BLaER1 treated with 17β-estradiol and CSF1 and Interleukin-3, amounts not matched to agents 10 nM and 100 nM (cell line): Measurements from ENCODE around the gene LLPH.

Experiments used
- H3K27ac ChIP-seq, 11 experiments: shearing (Covaris generic); formaldehyde crosslinking; 2 replicates each; pipeline ENCODE4 v1.8.1; 2022
- H3K27me3 ChIP-seq, 11 experiments: shearing (Covaris generic); formaldehyde crosslinking; 2 replicates each; pipeline ENCODE4 v1.8.1; 2022
- H3K36me3 ChIP-seq, 11 experiments: shearing (Covaris generic); formaldehyde crosslinking; 2 replicates each; pipeline ENCODE4 v1.8.1; 2022
- H3K4me1 ChIP-seq, 10 experiments: shearing (Covaris generic); formaldehyde crosslinking; 2 replicates each; pipeline ENCODE4 v1.8.1; 2022
- H3K4me2 ChIP-seq, 11 experiments: shearing (Covaris generic); formaldehyde crosslinking; 2 replicates each; pipeline ENCODE4 v1.8.1; 2022
- H3K4me3 ChIP-seq, 10 experiments: shearing (Covaris generic); formaldehyde crosslinking; 2 replicates each; pipeline ENCODE4 v1.8.1; 2022
- H3K9ac ChIP-seq, 11 experiments: shearing (Covaris generic); formaldehyde crosslinking; 2 replicates each; pipeline ENCODE4 v1.8.1; 2022
- H3K9me3 ChIP-seq, 11 experiments: shearing (Covaris generic); formaldehyde crosslinking; replicated peaks in 1 of 11; 2 replicates each; pipeline ENCODE4 v1.8.1; 2022
- H4K20me1 ChIP-seq, 11 experiments: shearing (Covaris generic); formaldehyde crosslinking; 2 replicates each; pipeline ENCODE4 v1.8.1; 2022
- Cebpa-rat ChIP-seq, 11 experiments: shearing (Covaris generic); IDR thresholded peaks; 2 replicates each; pipeline ENCODE4 v1.8.1; 2022

LLPH gene

GRCh38 chr12:66149702-66150398 is 19.3 kb upstream of the LLPH start:
- peaks cover 0 to 34% (median 11%) of the 10 kb centered on the region in 11 experiments; a peak in 15 of 22 replicates for H3K9me3 ChIP-seq
- H3K27me3 ChIP-seq, result no peaks in the 10 kb centered on the region
- H3K4me3 ChIP-seq, result no peak overlapping the region
- H3K4me1 ChIP-seq, result peaks cover 14 to 68% (median 23%) of the 10 kb centered on the region in 10 experiments
- H3K9ac ChIP-seq, result no peak overlapping the region
- H4K20me1 ChIP-seq, result peaks cover 0 to 7% (median 0%) of the 10 kb centered on the region in 11 experiments; a peak in 3 of 22 replicates
- TF ChIP-seq Cebpa-rat (IDR thresholded peaks at IDR 0.05), result no peak
- H3K36me3 ChIP-seq, result peaks cover 11 to 60% (median 41%) of the 10 kb centered on the region in 11 experiments; a peak in 21 of 22 replicates
- peak overlapping the region in 9 of 11 experiments; percentile 18 to 64 (median 45); a peak in 18 of 22 replicates for H3K27ac ChIP-seq
- peak overlapping the region in 9 of 11 experiments; percentile 3 to 56 (median 24); a peak in 13 of 22 replicates for H3K4me2 ChIP-seq

DNA sequence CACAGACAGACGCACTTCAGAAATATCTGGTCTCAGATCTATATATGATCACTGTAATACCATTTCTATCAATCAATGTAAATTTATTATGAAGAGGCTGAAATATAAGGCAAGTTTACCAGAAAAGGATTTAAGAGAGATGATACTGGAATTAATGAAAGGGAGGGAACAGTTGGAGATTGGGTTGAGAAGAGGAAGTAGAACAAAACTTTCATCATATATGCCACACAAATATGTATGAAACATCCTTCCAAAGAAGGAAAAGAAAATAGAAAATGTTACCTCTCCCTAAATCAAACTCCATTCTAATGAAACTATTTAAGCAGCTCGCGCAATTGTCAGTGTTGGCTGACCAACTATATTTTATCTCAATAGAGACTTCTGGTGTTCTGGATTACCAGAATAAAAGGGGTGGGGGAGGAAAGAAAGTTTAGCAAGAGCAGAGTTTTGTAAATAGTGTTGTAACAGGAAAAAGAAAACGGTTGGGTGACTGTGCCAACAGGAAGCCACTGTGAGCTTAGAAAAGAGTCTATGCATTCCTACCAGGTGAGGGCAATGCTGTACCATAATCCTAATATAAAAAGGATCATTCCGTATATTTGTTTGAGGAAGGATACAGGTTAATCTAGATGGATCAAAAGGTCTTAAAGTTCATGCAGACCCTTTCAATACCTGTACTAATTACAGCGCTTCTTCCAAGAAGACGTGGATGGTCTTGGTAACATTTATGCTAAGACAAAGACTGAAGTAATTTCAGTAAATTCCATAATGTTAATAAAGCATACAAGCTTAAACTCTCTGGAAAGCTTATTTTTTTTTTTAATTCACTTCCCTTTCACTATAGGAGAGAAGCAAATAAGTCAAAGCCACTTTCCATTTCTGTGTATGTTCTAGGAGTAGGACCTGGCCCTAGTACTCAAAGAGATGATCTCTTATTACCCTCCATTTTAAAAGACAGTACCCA is 14.5 kb upstream of the LLPH start:
- H3K27ac ChIP-seq, result peak overlapping the region; percentile 53 to 99 (median 90); a peak in 21 of 22 replicates
- H3K27me3 ChIP-seq, result no peaks in the 10 kb centered on the region
- H3K9ac ChIP-seq, result peak overlapping the region; percentile 52 to 79 (median 68); a peak in 21 of 22 replicates
- H3K4me3 ChIP-seq, result peak overlapping the region in 4 of 10 experiments; percentile 5 to 29 (median 10); a peak in 3 of 20 replicates
- H3K36me3 ChIP-seq, result peaks cover 45 to 86% (median 65%) of the 10 kb centered on the region in 11 experiments
- H4K20me1 ChIP-seq, result no peaks in the 10 kb centered on the region
- peaks cover 18 to 68% (median 29%) of the 10 kb centered on the region in 10 experiments for H3K4me1 ChIP-seq
- peaks cover 28 to 66% (median 50%) of the 10 kb centered on the region in 11 experiments for H3K9me3 ChIP-seq
- H3K4me2 ChIP-seq, result peak overlapping the region; percentile 18 to 72 (median 50); a peak in 21 of 22 replicates
- peak in 7 of 11 experiments; percentile 43 to 84 (median 72); a peak in 12 of 22 replicates for TF ChIP-seq Cebpa-rat (IDR thresholded peaks at IDR 0.05)

- H4K20me1 ChIP-seq, result no peaks in the 10 kb centered on the region
- peak overlapping the region in 10 of 11 experiments; percentile 80 to 99 (median 91); a peak in 21 of 22 replicates for H3K27ac ChIP-seq
- peak overlapping the region in 8 of 11 experiments; percentile 17 to 72 (median 48); a peak in 14 of 22 replicates for H3K4me2 ChIP-seq
- peak overlapping the region in 7 of 11 experiments; percentile 65 to 79 (median 70); a peak in 13 of 22 replicates for H3K9ac ChIP-seq
- no peaks in the 10 kb centered on the region for H3K27me3 ChIP-seq
- peaks cover 16 to 56% (median 27%) of the 10 kb centered on the region in 10 experiments for H3K4me1 ChIP-seq
- TF ChIP-seq Cebpa-rat (IDR thresholded peaks at IDR 0.05), result no peak
- 0 out of 20 replicates have a peak overlapping the region, but pooled peaks of 2 of the 10 experiments have one; percentile 12 to 29 for H3K4me3 ChIP-seq
- H3K36me3 ChIP-seq, result peaks cover 55 to 87% (median 68%) of the 10 kb centered on the region in 11 experiments
- H3K9me3 ChIP-seq, result peaks cover 29 to 73% (median 60%) of the 10 kb centered on the region in 11 experiments
Measured at GRCh38 chr12:66143868-66144267, 13.3 kb upstream of the LLPH start.

DNA sequence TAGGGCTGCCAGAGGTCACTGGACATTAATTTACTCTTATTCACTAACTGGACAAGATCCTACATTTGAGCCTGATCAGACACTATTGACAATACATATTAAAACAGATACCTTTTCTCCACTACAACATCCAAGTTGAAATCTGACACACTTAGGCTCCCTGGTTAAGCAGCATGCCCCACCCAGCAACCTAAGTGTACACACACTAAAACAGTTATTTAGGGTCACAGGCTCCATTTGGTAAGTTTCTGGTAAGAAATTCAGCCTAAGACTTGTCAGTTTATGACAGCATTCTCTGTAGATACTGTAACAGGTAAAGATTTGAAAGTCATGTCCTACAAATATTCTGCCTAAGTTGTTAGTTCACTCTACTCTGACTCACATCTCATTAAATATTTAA is 12.3 kb upstream of the LLPH start:
- Histone ChIP-seq H3K27ac (peak overlapping the region in 10 of 11 experiments; percentile 2 to 99 (median 91); a peak in 16 of 22 replicates), H4K20me1 (no peaks in the 10 kb centered on the region), H3K9ac (no peak overlapping the region), H3K9me3 (peaks cover 29 to 76% (median 60%) of the 10 kb centered on the region in 11 experiments), H3K4me1 (peaks cover 16 to 51% (median 27%) of the 10 kb centered on the region in 10 experiments), H3K27me3 (no peaks in the 10 kb centered on the region), H3K36me3 (peaks cover 60 to 92% (median 70%) of the 10 kb centered on the region in 11 experiments), H3K4me2 (no peak overlapping the region), H3K4me3 (no peak overlapping the region)
- no peak for TF ChIP-seq Cebpa-rat (IDR thresholded peaks at IDR 0.05)

- H3K36me3 ChIP-seq, result peaks cover 75 to 95% (median 85%) of the 10 kb centered on the region in 11 experiments
- no peak overlapping the region for H3K27ac ChIP-seq
- no peak overlapping the region for H3K4me2 ChIP-seq
- H3K4me1 ChIP-seq, result peaks cover 16 to 41% (median 26%) of the 10 kb centered on the region in 10 experiments
- no peaks in the 10 kb centered on the region for H3K27me3 ChIP-seq
- no peaks in the 10 kb centered on the region for H4K20me1 ChIP-seq
- no peak overlapping the region for H3K4me3 ChIP-seq
- H3K9me3 ChIP-seq, result peaks cover 29 to 86% (median 70%) of the 10 kb centered on the region in 11 experiments
- no peak overlapping the region for H3K9ac ChIP-seq
- no peak for TF ChIP-seq Cebpa-rat (IDR thresholded peaks at IDR 0.05)
Measured at GRCh38 chr12:66141299-66141698, 10.7 kb upstream of the LLPH start.

GRCh38 chr12:66140731-66141130 is 10.2 kb upstream of the LLPH start:
- no peak overlapping the region for H3K27ac ChIP-seq
- H3K9me3 ChIP-seq, result peaks cover 29 to 85% (median 73%) of the 10 kb centered on the region in 11 experiments
- 0 out of 20 replicates have a peak overlapping the region, but pooled peaks of 2 of the 10 experiments have one; percentile 3 to 22 for H3K4me3 ChIP-seq
- H3K4me2 ChIP-seq, result no peak overlapping the region
- H4K20me1 ChIP-seq, result no peaks in the 10 kb centered on the region
- no peaks in the 10 kb centered on the region for H3K27me3 ChIP-seq
- H3K4me1 ChIP-seq, result peaks cover 10 to 35% (median 20%) of the 10 kb centered on the region in 10 experiments; a peak in 19 of 20 replicates
- no peak overlapping the region for H3K9ac ChIP-seq
- no peak for TF ChIP-seq Cebpa-rat (IDR thresholded peaks at IDR 0.05)
- peaks cover 76 to 93% (median 86%) of the 10 kb centered on the region in 11 experiments for H3K36me3 ChIP-seq

GRCh38 chr12:66139328-66139727 is 8.8 kb upstream of the LLPH start:
- Histone ChIP-seq H3K27ac (no peak overlapping the region), H3K4me3 (no peak overlapping the region), H3K9ac (no peak overlapping the region), H3K9me3 (peaks cover 29 to 75% (median 65%) of the 10 kb centered on the region in 11 experiments), H3K27me3 (no peaks in the 10 kb centered on the region), H3K36me3 (peaks cover 74 to 85% (median 81%) of the 10 kb centered on the region in 11 experiments), H3K4me1 (peaks cover 1 to 21% (median 6%) of the 10 kb centered on the region in 10 experiments; a peak in 19 of 20 replicates), H3K4me2 (no peak overlapping the region), H4K20me1 (no peaks in the 10 kb centered on the region)
- no peak for TF ChIP-seq Cebpa-rat (IDR thresholded peaks at IDR 0.05)

DNA sequence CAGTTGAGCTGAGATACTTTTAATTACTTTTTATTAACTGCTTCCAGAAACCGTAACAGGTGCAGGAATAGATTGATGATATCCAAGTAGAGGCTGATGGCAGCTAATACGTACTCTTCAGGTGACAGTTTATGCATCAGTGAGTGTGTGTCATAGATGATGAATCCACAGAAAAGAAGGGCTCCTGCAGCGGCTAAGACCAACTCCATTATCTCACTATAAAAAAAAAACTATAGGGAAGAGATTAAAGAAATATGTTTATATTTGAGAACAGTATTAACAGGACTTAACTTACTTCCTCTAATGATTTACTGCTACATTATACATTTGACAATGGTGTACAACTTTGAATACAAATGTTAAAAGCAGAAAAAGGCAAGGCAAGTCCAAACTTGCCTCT is 7.4 kb upstream of the LLPH start:
- H3K27ac ChIP-seq, result no peak overlapping the region
- H3K4me1 ChIP-seq, result peaks cover under 1 to 11% (median 2%) of the 10 kb centered on the region in 10 experiments; a peak in 12 of 20 replicates
- no peak overlapping the region for H3K4me3 ChIP-seq
- TF ChIP-seq Cebpa-rat (IDR thresholded peaks at IDR 0.05), result no peak
- peaks cover 64 to 77% (median 72%) of the 10 kb centered on the region in 11 experiments for H3K36me3 ChIP-seq
- H3K9me3 ChIP-seq, result peaks cover 29 to 68% (median 60%) of the 10 kb centered on the region in 11 experiments
- no peak overlapping the region for H3K9ac ChIP-seq
- H3K27me3 ChIP-seq, result no peaks in the 10 kb centered on the region
- no peak overlapping the region for H3K4me2 ChIP-seq
- no peaks in the 10 kb centered on the region for H4K20me1 ChIP-seq
